HEK293 (cell line): ENCODE data around the gene TMEM231.
A peak's percentile ranks its signal among the peaks of the same experiment; 100 is the strongest.

Experiments
- CTCF ChIA-PET: fragments of 350-600 bp; formaldehyde crosslinking; extraction: SDS; loops from one replicate; lab custom pipeline; 2021; ENCODE audit warnings: antibody characterized with exemption; lab: Yijun Ruan, JAX
- POLR2A ChIA-PET: fragments of 300-600 bp; formaldehyde crosslinking; extraction: SDS; loops from one replicate; lab custom pipeline; 2020; ENCODE audit warnings: antibody characterized with exemption, inconsistent platforms; lab: Yijun Ruan, JAX
- H3K27ac ChIP-seq: fragments of 200-500 bp; sonication (Bioruptor generic); 2 replicates; pipeline ENCODE4 v1.5.1; 2014; ENCODE audit warnings: low read depth, low read length, control low read depth, inconsistent platforms; ENCODE audit errors: extremely low read depth
- H3K36me3 ChIP-seq, 2 experiments: fragments of 200-500 bp in 1 of 2; sonication (Bioruptor generic) in 1 of 2; 1 replicate in 1 of 2; 2 replicates in 1 of 2; pipeline ENCODE4 v1.5.1; 2014 to 2017; ENCODE audit warnings: inconsistent platforms in 2 of 2, low read length in 2 of 2; ENCODE audit not compliant: control insufficient read depth in 2 of 2, insufficient read depth in 1 of 2
- H3K4me1 ChIP-seq: fragments of 200-500 bp; sonication (Bioruptor generic); 2 replicates; pipeline ENCODE4 v1.5.1; 2014; ENCODE audit warnings: mild to moderate bottlenecking, low read length, inconsistent platforms; ENCODE audit not compliant: control insufficient read depth, insufficient read depth
- H3K4me3 ChIP-seq: 2 replicates; pipeline ENCODE4 v1.5.1; 2011; ENCODE audit warnings: low read depth, mild to moderate bottlenecking, control low read depth, low read length, moderate library complexity
- H3K9me3 ChIP-seq: fragments of 200-500 bp; sonication (Bioruptor generic); 2 replicates; pipeline ENCODE4 v1.5.1; 2014; ENCODE audit warnings: low read depth, low read length, inconsistent platforms; ENCODE audit not compliant: control insufficient read depth, insufficient read depth
- HIC1 ChIP-seq: fragments of 450-650 bp; formaldehyde crosslinking; IDR thresholded peaks from 2 replicates; pipeline ENCODE4 v1.5.1; 2016; ENCODE audit warnings: missing biosample characterization, missing genetic modification characterization
- RBAK ChIP-seq: fragments of 450-650 bp; formaldehyde crosslinking; IDR thresholded peaks from 2 replicates; pipeline ENCODE4 v1.5.1; 2016; ENCODE audit warnings: missing biosample characterization, missing genetic modification characterization
- SCRT2 ChIP-seq: fragments of 450-650 bp; formaldehyde crosslinking; IDR thresholded peaks from 2 replicates; pipeline ENCODE4 v1.5.1; 2016; ENCODE audit warnings: missing biosample characterization, missing genetic modification characterization
- YY2 ChIP-seq: fragments of 450-650 bp; formaldehyde crosslinking; IDR thresholded peaks from 2 replicates; pipeline ENCODE4 v1.5.1; 2016; ENCODE audit warnings: missing biosample characterization, missing genetic modification characterization
- ZBTB26 ChIP-seq: fragments of 450-650 bp; formaldehyde crosslinking; optimal IDR thresholded peaks from 2 replicates; pipeline ENCODE3; 2016; ENCODE audit warnings: missing biosample characterization, mild to moderate bottlenecking, missing genetic modification characterization
- ZBTB49 ChIP-seq: fragments of 450-650 bp; formaldehyde crosslinking; IDR thresholded peaks from 2 replicates; pipeline ENCODE4 v1.5.1; 2016; ENCODE audit warnings: missing biosample characterization, missing genetic modification characterization, low read depth
- ZBTB7A ChIP-seq: fragments of 450-650 bp; formaldehyde crosslinking; IDR thresholded peaks from 2 replicates; pipeline ENCODE4 v1.5.1; 2016; ENCODE audit warnings: low read depth, missing biosample characterization, missing genetic modification characterization
- ZBTB8A ChIP-seq: fragments of 450-650 bp; formaldehyde crosslinking; IDR thresholded peaks from 2 replicates; pipeline ENCODE4 v1.5.1; 2016; ENCODE audit warnings: missing biosample characterization, missing genetic modification characterization
- ZFP3 ChIP-seq: fragments of 450-650 bp; formaldehyde crosslinking; IDR thresholded peaks from 2 replicates; pipeline ENCODE4 v1.5.1; 2016; ENCODE audit warnings: low read depth, missing biosample characterization, missing genetic modification characterization
- ZNF223 ChIP-seq: fragments of 450-650 bp; formaldehyde crosslinking; IDR thresholded peaks from 2 replicates; pipeline ENCODE4 v1.5.1; 2016; ENCODE audit warnings: missing biosample characterization, missing genetic modification characterization
- ZNF239 ChIP-seq: fragments of 450-650 bp; formaldehyde crosslinking; IDR thresholded peaks from 2 replicates; pipeline ENCODE4 v1.5.1; 2016; ENCODE audit warnings: missing biosample characterization, missing genetic modification characterization
- ZNF341 ChIP-seq: fragments of 450-650 bp; formaldehyde crosslinking; IDR thresholded peaks from 2 replicates; pipeline ENCODE4; 2016; ENCODE audit warnings: low read depth, missing biosample characterization, missing genetic modification characterization
- ZNF423 ChIP-seq: fragments of 450-650 bp; formaldehyde crosslinking; IDR thresholded peaks from 2 replicates; pipeline ENCODE4 v1.5.1; 2016; ENCODE audit warnings: missing biosample characterization, missing genetic modification characterization
- ZNF433 ChIP-seq: fragments of 450-650 bp; formaldehyde crosslinking; IDR thresholded peaks from 2 replicates; pipeline ENCODE4 v1.5.1; 2016; ENCODE audit warnings: missing biosample characterization, missing genetic modification characterization, low read depth
- ZNF518A ChIP-seq: fragments of 450-650 bp; formaldehyde crosslinking; conservative IDR thresholded peaks from 2 replicates; pipeline ENCODE4 v1.5.1; 2016; ENCODE audit warnings: low read depth, missing biosample characterization, missing genetic modification characterization
- ZNF549 ChIP-seq: fragments of 450-650 bp; IDR thresholded peaks from 2 replicates; pipeline ENCODE4 v1.5.1; 2018; ENCODE audit warnings: missing biosample characterization, missing genetic modification characterization, mild to moderate bottlenecking, inconsistent platforms, moderate library complexity
- ZNF704 ChIP-seq: fragments of 450-650 bp; formaldehyde crosslinking; IDR thresholded peaks from 2 replicates; pipeline ENCODE4 v1.5.1; 2016; ENCODE audit warnings: missing biosample characterization, missing genetic modification characterization
- ZNF747 ChIP-seq: fragments of 450-650 bp; formaldehyde crosslinking; IDR thresholded peaks from 2 replicates; pipeline ENCODE4 v1.5.1; 2016; ENCODE audit warnings: missing biosample characterization, missing genetic modification characterization
- ZNF76 ChIP-seq: fragments of 450-650 bp; formaldehyde crosslinking; IDR thresholded peaks from 2 replicates; pipeline ENCODE4; 2016; ENCODE audit warnings: low read depth, missing biosample characterization, missing genetic modification characterization, borderline replicate concordance

The TMEM231 gene

GRCh38 chr16:75527825-75528299 lies 28.2 kb downstream of the TMEM231 start (continued):
- TF ChIP-seq ZBTB8A (tag by site-specific recombination) (no peak), ZFP3 (tag by site-specific recombination) (no peak), ZNF518A (tag by site-specific recombination) (no peak), ZNF76 (no peak), ZNF433 (tag by site-specific recombination) (no peak), ZBTB7A (tag by site-specific recombination) (no peak), ZNF704 (tag by site-specific recombination) (no peak), ZNF223 (tag by site-specific recombination) (no peak), ZNF747 (tag by site-specific recombination) (no peak)

- H3K4me3 ChIP-seq, result no peak overlapping the region
- H3K36me3 ChIP-seq, result no peaks in the 10 kb centered on the region
- ChIA-PET CTCF (no interaction called here), POLR2A (no interaction called here)
- H3K9me3 ChIP-seq, result no peaks in the 10 kb centered on the region
- H3K4me1 ChIP-seq, result no peaks in the 10 kb centered on the region
- TF ChIP-seq YY2 (tag by site-specific recombination) (no peak), ZBTB26 (peak; percentile 46), SCRT2 (no peak), ZBTB49 (tag by site-specific recombination) (no peak), ZNF341 (tag by site-specific recombination) (no peak), ZNF549 (peak; percentile 97), ZNF239 (tag by site-specific recombination) (no peak), HIC1 (tag by site-specific recombination) (no peak), ZNF423 (tag by site-specific recombination) (no peak), RBAK (tag by site-specific recombination) (no peak)
- H3K27ac ChIP-seq, result no peak overlapping the region
Measured at GRCh38 chr16:75526032-75526790, 29.8 kb downstream of the TMEM231 start.
